Suprapubic skin (tissue), 4 donors: ENCODE data around the gene SPDYE3. TPM values are rescaled to one million over a fixed set of nuclear protein-coding genes. Genes with fewer than 3 reads are reported as not detected.
"Not testable (repeated sequence)": the region's sequence is repeated elsewhere in the genome, so short reads cannot be mapped to it uniquely, and the experiment has no call there.

ENCODE experiments used
- DNase-seq, 2 donors: peaks; one replicate each; pipeline ENCODE4 v3.0.0-alpha.2; 2019; ENCODE audit warnings: low spot score in 2 of 2
- H3K27ac ChIP-seq: fragments of 200-600 bp; sonication (generic); one replicate; pipeline ENCODE4 v1.5.1; 2019
- H3K27me3 ChIP-seq: fragments of 200-600 bp; sonication (generic); one replicate; pipeline ENCODE4 v1.5.1; 2019
- H3K36me3 ChIP-seq: fragments of 200-600 bp; sonication (generic); one replicate; pipeline ENCODE4 v1.5.1; 2019
- H3K4me1 ChIP-seq: fragments of 200-600 bp; sonication (generic); one replicate; pipeline ENCODE4 v1.5.1; 2019
- H3K4me3 ChIP-seq: fragments of 200-600 bp; sonication (generic); one replicate; pipeline ENCODE4 v1.5.1; 2019; ENCODE audit warnings: mild to moderate bottlenecking
- H3K9me3 ChIP-seq: fragments of 200-600 bp; sonication (generic); one replicate; pipeline ENCODE4 v1.5.1; 2019
- EP300 ChIP-seq: sonication (generic); formaldehyde crosslinking; IDR thresholded peaks from one replicate; pipeline ENCODE4 v1.6.1; 2017; ENCODE audit warnings: antibody characterized with exemption
- POLR2A ChIP-seq, 2 donors: fragments of 450-650 bp; IDR thresholded peaks; one replicate each; pipeline ENCODE4 v1.6.1; 2017; ENCODE audit warnings: antibody characterized with exemption in 2 of 2, mild to moderate bottlenecking in 2 of 2, moderate library complexity in 2 of 2
- POLR2AphosphoS5 ChIP-seq, 3 donors: sonication (generic); formaldehyde crosslinking; IDR thresholded peaks; one replicate each; pipeline ENCODE4 v1.6.1; 2017; ENCODE audit warnings: antibody characterized with exemption in 3 of 3
- WGBS: methylation state at CpG from one replicate; pipeline ENCODE4 v1.1.5; 2018; 5-methylcytosine and 5-hydroxymethylcytosine counted together
- total RNA-seq, 4 donors: library from RNA; depleted of rRNA; stranded (reverse); fragments of >200 nt; gene quantifications; one replicate each; pipeline ENCODE4 v1.1.0, GENCODE V29; 2016
- TF ChIP-seq, protein P1 (sequence below), 2 donors: fragments of 200-600 bp in 1 of 2; fragments of 450-650 bp in 1 of 2; sonication (generic) in 1 of 2; IDR thresholded peaks; one replicate each; pipeline ENCODE4 v1.5.1; 2016 to 2019; ENCODE audit warnings: antibody characterized with exemption in 2 of 2, mild to moderate bottlenecking in 1 of 2, moderate library complexity in 1 of 2

SPDYE3 gene
- total RNA-seq, 4 donors from 2014 or later = not detected

DNA sequence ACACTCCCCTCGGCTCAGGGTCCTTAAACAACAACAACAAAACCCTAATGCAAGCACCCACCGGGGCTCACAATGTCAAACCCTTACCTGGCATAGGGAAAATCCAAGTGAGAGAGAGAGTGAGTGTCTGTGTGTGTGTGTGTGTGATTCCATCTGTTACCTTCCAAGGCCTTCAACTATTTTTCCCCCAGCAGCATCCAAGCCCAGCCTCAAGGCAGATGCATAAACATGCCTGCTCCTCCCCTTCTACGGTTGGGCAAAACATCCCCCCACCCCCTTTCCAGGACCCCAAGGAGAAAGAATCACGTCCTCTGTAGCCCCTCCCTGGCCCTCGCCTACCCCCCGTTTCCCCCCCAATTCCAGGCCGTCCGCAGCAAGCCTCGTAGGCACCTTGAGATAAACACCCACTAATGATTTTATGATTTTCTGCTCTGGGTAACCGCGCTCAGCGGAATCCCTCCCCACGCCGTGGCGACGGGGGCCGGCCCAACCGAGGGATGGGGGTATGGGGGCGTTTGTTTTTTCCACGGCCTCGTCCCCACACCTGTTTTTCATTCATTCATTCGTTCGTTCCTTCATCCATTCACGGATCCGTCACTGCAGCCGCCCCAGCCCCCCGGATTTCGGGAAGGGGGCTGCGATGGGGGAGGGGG is 36.4 kb upstream of the SPDYE3 start:
- not testable (repeated sequence) for DNase-seq, H3K36me3 ChIP-seq, H3K27me3 ChIP-seq, H3K9me3 ChIP-seq, H3K27ac ChIP-seq
- H3K4me1 ChIP-seq = peaks cover 20% of the 10 kb centered on the region
- peak overlapping the region; percentile 78 for H3K4me3 ChIP-seq
- 1% methylated on average over 24 of the region's 29 CpGs for WGBS

DNA sequence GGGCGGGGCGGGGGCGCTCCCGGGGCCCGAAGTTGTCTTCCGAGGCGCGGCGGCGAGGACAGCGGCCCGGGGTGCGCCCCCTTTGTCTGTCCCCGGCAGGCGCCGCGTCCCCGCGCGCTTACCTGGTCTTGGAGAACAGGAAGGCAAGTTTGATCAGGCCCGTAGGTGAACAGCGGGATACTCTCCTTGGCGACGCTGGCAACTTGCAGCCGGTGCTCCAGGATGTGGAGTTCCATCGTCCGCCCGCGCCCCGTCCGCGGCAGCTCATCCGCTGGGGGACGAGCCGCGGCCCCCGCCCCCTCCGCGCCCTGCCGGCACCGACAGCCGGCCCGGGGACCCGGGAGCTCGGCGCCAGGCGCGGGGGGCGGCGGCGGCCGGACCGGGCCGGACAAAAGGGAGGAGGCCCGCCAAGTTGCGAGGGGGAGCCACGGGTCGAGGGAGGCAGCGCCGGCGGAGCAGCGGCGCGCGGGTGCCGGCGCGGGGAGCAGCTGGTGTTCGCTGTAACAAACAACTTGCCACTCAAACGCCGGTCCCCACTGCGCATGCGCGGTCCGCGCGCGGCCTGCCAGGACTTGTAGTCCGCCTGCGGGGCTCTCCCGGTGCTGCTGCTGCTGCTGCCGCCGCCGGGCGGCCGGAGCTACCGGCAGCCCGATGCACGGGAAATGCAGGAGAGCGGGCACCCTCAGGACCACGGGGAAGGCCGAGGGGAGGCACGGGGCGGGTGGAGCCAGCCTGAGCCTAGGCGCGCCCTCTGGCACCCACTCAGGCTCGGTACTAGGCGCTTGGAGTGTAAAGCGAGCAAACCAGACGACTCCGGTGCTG is 35.6 kb upstream of the SPDYE3 start:
- H3K4me3 ChIP-seq = peak overlapping the region; percentile 78
- peak; percentile 99 for DNase-seq
- no peaks in the 10 kb centered on the region for H3K9me3 ChIP-seq
- TF ChIP-seq, protein P1, sequence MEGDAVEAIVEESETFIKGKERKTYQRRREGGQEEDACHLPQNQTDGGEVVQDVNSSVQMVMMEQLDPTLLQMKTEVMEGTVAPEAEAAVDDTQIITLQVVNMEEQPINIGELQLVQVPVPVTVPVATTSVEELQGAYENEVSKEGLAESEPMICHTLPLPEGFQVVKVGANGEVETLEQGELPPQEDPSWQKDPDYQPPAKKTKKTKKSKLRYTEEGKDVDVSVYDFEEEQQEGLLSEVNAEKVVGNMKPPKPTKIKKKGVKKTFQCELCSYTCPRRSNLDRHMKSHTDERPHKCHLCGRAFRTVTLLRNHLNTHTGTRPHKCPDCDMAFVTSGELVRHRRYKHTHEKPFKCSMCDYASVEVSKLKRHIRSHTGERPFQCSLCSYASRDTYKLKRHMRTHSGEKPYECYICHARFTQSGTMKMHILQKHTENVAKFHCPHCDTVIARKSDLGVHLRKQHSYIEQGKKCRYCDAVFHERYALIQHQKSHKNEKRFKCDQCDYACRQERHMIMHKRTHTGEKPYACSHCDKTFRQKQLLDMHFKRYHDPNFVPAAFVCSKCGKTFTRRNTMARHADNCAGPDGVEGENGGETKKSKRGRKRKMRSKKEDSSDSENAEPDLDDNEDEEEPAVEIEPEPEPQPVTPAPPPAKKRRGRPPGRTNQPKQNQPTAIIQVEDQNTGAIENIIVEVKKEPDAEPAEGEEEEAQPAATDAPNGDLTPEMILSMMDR (IDR thresholded peaks at IDR 0.05) = peak in 1 of 2 donors; percentile 42
- no peak for TF ChIP-seq EP300
- WGBS = 0% methylated on average over 40 of the region's 101 CpGs
- H3K27me3 ChIP-seq = no peaks in the 10 kb centered on the region
- H3K27ac ChIP-seq = peak overlapping the region; percentile 70
- H3K36me3 ChIP-seq = no peaks in the 10 kb centered on the region
- peaks cover 20% of the 10 kb centered on the region for H3K4me1 ChIP-seq

GRCh38 chr7:100272538-100272902 is 35.0 kb upstream of the SPDYE3 start:
- H3K4me1 ChIP-seq = peaks cover 20% of the 10 kb centered on the region
- H3K9me3 ChIP-seq, DNase-seq, H3K36me3 ChIP-seq, H3K27me3 ChIP-seq: not testable (repeated sequence)
- WGBS = 47% methylated on average over 11 of the region's 11 CpGs
- H3K4me3 ChIP-seq = peak overlapping the region; percentile 78
- H3K27ac ChIP-seq = peak overlapping the region; percentile 70

GRCh38 chr7:100275120-100275519 is 32.4 kb upstream of the SPDYE3 start:
- Histone ChIP-seq H3K36me3 (no peaks in the 10 kb centered on the region), H3K9me3 (no peaks in the 10 kb centered on the region), H3K27ac (no peak overlapping the region), H3K4me3 (no peak overlapping the region), H3K4me1 (peaks cover 16% of the 10 kb centered on the region), H3K27me3 (no peaks in the 10 kb centered on the region)
- 94% methylated on average over 1 of the region's 1 CpG for WGBS
- TF ChIP-seq POLR2A (IDR thresholded peaks at IDR 0.05) (no peak), EP300 (no peak), POLR2AphosphoS5 (IDR thresholded peaks at IDR 0.05) (no peak)
- TF ChIP-seq, protein P1 (IDR thresholded peaks at IDR 0.05) = no peak
- DNase-seq = no peak

DNA sequence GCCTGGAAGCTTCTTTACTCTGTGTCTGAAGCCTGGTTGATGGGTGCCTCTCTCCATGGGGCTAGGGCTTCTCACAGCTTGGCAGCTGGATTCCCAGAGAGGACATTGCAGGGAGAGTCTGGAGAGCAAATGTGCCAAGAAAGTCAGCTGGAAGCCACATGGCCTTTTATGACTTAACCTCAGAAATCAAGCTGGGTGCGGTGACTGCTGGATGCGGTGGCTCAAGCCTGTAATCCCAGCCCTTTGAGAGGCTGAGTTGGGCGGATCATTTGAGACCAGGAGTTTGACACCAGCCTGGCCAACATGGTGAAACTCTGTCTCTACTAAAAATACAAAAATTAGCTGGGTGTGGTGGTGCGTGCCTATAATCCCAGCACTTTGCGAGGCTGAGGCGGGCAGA is 31.4 kb upstream of the SPDYE3 start:
- H3K4me1 ChIP-seq = peaks cover 12% of the 10 kb centered on the region
- H3K36me3 ChIP-seq, H3K4me3 ChIP-seq, H3K27ac ChIP-seq, H3K27me3 ChIP-seq, DNase-seq, H3K9me3 ChIP-seq: not testable (repeated sequence)
- WGBS = 76% methylated on average over 5 of the region's 6 CpGs

GRCh38 chr7:100282069-100282608 is 25.4 kb upstream of the SPDYE3 start:
- H3K36me3 ChIP-seq, H3K4me3 ChIP-seq, H3K27me3 ChIP-seq, DNase-seq, H3K27ac ChIP-seq, H3K4me1 ChIP-seq, H3K9me3 ChIP-seq: not testable (repeated sequence)
- WGBS = 95% methylated on average over 3 of the region's 3 CpGs

GRCh38 chr7:100283147-100283546 is 24.4 kb upstream of the SPDYE3 start:
- not testable (repeated sequence) for H3K4me3 ChIP-seq, H3K36me3 ChIP-seq, H3K9me3 ChIP-seq, DNase-seq, H3K27ac ChIP-seq, H3K4me1 ChIP-seq, H3K27me3 ChIP-seq
- WGBS = 81% methylated on average over 8 of the region's 8 CpGs

- DNase-seq, H3K4me1 ChIP-seq, H3K9me3 ChIP-seq, H3K36me3 ChIP-seq, H3K27me3 ChIP-seq, H3K27ac ChIP-seq, H3K4me3 ChIP-seq: not testable (repeated sequence)
- 91% methylated on average over 5 of the region's 6 CpGs for WGBS
These were observed 20.1 kb upstream of the SPDYE3 start for GRCh38 chr7:100287191-100287969.

DNA sequence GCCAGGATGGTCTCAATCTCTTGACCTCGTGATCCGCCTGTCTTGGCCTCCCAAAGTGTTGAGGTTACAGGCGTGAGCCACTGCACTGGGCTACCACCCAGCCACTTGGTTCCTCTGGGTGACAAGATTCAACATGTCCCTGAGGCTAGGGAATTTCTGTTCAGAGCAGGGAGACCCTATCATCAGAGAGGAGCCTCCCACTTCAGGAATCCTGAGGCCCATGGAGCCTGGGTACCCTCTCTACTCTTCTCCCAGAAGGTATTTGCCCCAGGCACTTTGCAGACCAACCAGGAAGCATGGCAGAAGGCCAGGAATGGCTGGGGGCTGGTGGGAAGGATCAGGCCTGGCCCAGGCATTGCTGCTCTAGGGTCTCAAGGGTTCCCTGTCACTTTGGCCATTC is 19.2 kb upstream of the SPDYE3 start:
- not testable (repeated sequence) for H3K27me3 ChIP-seq, DNase-seq, H3K36me3 ChIP-seq, H3K9me3 ChIP-seq, H3K27ac ChIP-seq, H3K4me3 ChIP-seq, H3K4me1 ChIP-seq
- WGBS = 59% methylated on average over 3 of the region's 3 CpGs

GRCh38 chr7:100292162-100292561 is 15.3 kb upstream of the SPDYE3 start:
- H3K27ac ChIP-seq, H3K9me3 ChIP-seq, H3K36me3 ChIP-seq, DNase-seq, H3K27me3 ChIP-seq, H3K4me3 ChIP-seq, H3K4me1 ChIP-seq: not testable (repeated sequence)
- 83% methylated on average over 1 of the region's 1 CpG for WGBS

GRCh38 chr7:100295269-100295668 is 12.2 kb upstream of the SPDYE3 start:
- DNase-seq, H3K9me3 ChIP-seq, H3K27ac ChIP-seq, H3K27me3 ChIP-seq, H3K4me3 ChIP-seq, H3K36me3 ChIP-seq, H3K4me1 ChIP-seq: not testable (repeated sequence)
- WGBS = 88% methylated on average over 9 of the region's 9 CpGs
